NCI-H345 treated with DMSO at 0.1 percent for 48 hours (cell line): ENCODE results near the gene SERPINA5.

Source experiments
- DNase-seq: peaks from one replicate; lab custom pipeline; 2025; ENCODE audit not compliant: unreplicated experiment; lab: John Stamatoyannopoulos, UW

Gene SERPINA5

DNA sequence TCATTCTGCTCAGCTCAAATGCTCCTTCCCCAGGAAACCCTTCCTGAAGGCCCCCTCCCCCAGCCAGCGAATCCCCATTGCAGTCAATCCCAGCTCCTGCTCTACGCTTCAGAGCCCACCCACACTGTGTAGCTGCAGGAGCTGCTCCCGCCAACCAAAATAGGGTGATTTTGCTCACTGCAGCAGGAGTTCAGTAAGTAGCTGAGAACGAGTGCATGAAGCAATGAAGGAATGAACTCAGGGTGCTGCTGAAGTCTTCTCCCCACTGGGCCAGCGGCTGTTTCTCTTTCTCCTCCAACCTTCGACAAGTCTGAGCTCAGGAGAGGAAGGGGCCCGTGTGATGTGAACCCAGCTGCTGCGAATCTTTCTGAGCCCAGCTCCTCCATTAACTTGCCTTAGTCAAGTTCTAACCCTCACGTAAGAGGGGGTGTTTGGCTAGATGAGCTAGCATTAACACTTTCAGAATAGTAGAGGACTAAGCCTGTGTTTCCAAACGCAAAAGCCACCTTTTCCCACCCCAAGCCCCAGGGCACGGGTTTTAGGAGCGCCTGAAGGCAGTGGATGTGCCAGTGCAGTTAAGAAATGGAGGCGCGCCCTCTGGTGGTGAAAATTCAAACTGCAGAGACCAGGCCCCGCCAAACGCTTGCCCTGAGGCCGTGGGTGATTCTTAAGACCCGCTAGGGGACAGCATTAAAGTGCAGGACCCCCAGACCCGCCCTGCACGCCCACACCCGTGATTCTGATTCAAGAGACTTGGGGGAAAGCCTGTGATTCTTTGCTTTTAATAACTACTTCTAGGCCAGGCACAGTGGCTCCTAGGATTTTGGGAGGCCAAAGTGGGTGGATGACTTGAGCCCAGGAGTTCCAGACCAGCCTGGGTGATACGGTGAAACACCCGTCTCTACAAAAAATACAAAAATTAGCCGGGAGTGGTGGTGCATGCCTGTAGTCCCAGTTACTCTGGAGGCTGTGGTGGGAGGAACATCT is 31.9 kb upstream of the SERPINA5 start:
- peak; percentile 10 for DNase-seq

DNA sequence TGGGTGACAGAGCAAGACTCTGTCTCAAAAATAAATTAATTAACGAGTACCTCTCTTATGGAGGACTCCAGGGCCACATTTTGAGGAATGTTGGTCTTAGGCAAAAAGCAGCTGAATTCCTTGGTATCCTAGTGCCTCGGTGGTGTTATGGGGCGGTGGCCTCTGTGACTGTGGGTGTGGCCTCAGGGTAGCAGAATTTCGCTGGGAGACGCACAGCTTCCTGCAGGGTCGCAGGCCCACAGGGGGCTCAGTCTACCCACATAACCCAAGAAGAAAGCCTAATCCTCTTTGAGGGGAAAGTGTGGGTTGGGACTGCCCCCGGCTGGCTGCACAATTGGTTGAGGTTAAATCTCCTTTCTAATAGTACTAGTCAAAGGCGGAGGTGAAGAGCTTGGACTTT is 31.2 kb upstream of the SERPINA5 start:
- no peak for DNase-seq

DNA sequence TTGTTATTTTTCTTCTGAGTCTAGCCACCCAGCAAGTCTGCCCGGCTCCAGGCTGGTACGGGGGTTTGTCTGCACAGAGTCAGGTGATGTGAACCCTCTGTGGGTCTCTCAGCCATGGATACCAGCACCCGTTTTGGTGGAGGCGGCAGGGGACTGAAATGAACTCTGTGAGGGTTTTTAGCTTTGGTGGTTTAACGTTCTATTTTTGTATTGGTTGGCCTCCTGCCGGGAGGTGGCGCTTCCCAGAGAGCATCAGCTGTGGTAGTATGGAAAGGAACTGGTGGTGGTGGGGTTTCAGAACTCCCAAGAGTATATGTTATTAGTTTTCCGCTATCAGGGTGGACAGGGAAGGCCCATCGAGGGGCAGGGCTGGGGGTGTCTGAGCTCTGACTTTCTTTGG is 25.2 kb upstream of the SERPINA5 start:
- no peak for DNase-seq

DNA sequence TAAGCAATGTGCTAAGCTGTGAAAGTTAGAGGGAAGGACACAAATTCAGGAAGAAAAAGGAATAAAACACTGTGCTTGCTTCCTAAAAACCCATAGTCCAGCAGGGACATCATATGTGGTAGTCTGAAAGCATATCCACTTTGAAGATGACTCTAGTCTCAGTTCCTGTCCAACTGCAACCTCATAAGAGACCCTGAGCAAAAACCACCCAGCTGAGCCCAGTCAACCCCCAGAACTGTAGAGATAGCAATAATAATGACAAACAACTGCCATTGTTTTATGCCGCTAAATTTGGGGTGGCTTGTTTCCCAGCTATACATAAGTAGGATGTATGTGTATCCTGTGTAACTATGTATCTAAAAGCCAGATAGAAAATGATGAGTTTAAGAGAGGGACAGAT is 23.9 kb upstream of the SERPINA5 start:
- DNase-seq, result no peak

DNA sequence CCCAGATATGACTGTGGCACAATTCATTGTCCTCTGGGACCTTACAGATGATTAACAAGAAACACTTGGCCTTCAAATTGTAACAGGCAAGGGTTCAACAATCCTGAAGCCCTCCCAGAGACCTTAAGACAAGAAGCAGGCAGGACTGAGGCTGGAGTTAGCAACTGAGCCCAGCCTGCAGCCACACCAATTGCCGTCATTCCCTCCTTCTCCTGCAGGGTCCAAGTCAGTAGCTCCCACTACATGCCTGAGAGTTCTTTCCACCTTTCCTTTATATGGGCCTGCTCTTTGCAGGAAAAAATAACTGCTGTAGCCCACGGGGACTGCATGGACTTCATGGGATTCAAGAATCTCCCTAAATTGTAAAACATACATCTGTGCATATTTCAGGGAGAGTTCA is 22.4 kb upstream of the SERPINA5 start:
- no peak for DNase-seq

GRCh38 chr14:94559638-94560290 is 21.5 kb upstream of the SERPINA5 start:
- no peak for DNase-seq

GRCh38 chr14:94560291-94560665 is 20.9 kb upstream of the SERPINA5 start:
- DNase-seq, result no peak

DNA sequence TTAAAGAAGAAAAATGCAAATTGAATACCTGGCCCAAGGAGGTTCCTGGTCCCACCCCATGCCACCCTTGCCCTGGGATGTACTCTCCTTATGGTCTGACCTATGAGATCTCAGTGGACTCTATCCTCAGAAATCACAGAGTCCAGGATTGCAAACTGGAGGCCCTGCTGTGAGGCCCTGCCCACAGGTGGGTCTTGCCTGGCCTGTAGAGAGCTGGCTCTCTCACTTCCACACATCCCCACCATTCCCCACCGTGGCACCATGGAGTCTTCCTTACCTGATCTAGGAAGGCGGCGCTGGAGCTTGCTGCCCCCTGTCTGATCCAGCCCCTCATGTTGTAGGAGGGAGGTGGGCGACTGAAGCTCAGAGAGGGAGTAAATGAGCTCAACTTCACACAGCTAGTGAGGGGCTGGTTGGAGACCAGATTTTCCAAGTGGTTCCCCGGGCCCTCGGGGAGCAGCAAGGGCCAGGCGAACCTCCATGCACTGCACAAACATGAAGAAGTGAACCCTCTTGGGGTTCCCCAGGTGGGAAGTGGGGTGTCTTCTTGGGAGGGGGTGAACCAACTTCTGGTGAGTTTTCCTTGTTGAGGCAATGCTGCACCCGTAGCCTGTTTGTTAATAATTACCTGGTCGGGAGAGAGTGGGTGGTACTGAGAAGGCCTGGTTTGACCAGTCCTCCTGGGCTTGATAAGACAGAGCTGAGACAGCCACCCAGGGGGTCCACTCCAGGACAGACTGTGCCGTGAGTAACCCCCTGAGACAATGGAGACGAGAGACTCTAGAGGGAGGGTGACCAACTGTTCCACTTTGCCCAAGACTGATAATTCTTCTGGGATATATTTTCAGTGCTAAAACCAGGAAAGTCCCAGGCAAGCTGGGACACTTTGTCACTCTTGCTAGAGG is 20.2 kb upstream of the SERPINA5 start, which contains the start of gene SERPINA4:
Gene SERPINA4, plus strand, starts transcription at position 692 of the 905 bp plus-strand sequence. CDS start 2,041 bp downstream, outside the sequence.
- no peak for DNase-seq

- no peak for DNase-seq
Measured at GRCh38 chr14:94561656-94562010, 19.6 kb upstream of the SERPINA5 start.

DNA sequence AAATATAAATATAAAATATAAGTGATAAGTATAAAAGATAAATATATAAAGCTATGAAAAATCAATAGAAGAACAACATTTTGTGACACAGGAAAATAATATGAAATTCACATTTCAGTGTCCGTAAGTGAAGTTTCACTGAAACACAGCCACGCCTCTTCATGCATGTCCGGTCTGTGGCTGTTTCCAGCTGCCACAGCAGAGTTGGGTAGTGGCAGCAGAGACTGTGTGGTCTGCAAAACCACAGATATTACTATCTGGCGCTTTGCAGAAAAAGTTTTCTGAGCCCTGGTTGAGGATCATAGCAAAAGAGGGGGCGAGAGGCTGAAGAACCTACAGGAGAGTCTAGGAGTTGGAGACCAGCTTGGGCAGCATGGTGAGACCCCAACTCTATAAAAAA is 19.2 kb upstream of the SERPINA5 start:
- no peak for DNase-seq

DNA sequence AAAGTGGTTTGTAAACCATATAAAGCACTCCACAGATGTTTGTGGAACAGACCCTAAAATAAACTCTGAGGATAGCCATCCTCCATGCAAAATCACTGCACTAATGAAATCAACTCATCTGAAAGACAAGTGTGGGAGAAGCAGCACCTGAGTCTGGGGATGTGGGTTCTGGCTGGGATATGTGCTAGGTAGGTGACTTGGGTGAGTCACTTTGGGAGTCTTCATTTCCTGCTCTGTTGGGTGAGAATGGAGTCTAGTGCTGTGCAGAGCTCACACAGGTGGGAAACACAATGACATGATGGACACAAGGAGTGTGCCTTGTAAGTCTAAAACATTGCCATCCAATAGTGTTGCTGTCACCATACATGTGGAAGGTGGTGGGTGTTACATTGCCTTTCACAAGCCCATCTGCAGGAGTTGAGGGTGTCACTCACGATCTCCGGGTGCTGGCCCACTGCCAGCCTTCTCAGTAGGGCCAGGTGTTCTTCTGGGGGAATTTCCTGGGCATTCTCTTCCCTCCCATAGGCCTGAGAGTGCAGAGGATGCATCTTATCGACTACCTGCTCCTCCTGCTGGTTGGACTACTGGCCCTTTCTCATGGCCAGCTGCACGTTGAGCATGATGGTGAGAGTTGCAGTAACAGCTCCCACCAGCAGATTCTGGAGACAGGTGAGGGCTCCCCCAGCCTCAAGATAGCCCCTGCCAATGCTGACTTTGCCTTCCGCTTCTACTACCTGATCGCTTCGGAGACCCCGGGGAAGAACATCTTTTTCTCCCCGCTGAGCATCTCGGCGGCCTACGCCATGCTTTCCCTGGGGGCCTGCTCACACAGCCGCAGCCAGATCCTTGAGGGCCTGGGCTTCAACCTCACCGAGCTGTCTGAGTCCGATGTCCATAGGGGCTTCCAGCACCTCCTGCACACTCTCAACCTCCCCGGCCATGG is 18.0 kb upstream of the SERPINA5 start:
- no peak for DNase-seq

DNA sequence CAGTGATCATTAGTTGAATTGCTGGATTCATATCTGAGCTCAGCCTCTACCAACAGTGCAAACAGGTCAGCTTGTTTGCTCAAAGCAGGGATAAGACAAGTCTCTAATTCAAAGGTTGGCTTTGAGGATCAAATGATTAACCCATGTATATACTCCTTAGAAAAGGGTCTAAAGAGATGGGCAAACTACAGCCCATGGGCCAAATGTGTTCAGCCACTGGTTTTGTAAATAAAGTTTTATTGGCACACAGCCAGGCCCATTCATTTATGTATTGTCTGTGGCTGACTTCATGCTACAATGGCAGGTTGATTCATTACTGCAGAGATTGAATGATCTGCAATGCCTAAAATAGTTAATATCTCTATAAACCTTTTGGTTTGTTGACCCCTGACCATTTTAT is 16.8 kb upstream of the SERPINA5 start:
- no peak for DNase-seq

- DNase-seq, result no peak
Measured at GRCh38 chr14:94568186-94568585, 13.0 kb upstream of the SERPINA5 start.

DNA sequence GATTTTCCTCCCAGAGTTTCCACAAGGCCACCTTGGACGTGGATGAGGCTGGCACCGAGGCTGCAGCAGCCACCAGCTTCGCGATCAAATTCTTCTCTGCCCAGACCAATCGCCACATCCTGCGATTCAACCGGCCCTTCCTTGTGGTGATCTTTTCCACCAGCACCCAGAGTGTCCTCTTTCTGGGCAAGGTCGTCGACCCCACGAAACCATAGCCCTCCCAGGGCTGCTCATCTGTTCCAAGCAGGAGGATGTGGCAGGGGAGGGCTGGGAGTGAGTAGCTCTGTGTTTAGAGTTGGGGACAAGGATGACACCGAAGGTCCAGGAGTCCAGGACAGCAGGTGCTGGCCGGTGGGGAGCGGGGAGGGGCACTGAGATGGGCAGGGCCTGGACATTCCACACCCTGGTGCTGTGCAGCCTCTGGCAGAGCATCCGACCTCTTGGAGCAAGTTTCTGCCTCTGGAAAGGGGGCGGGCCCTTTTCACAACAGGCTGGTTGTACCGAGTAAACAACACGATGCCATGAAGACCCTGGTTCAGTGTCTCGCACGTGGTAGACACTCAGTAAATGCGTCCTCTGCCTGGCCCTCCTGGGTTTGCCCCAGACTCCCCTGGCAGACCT is 11.7 kb upstream of the SERPINA5 start:
- DNase-seq, result no peak

DNA sequence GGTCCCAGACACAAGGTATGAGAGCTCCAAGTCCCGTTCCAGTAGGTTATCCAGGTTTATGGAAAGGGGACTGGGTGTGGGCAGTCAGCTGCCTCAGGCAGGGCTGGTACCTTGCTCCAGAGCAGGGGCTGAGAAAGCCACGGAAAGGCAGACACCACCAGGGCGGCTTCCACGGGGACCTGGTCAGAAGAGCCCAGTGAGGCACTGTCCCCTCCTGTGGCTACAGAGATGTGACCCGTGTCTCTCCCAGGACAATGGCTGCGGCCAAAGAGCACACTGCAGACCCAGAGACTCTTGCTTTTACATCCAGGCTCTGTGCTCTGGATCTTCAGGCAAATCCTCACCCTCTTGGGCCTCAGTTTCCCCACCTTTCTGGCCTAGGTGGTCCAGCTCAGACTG is 11.2 kb upstream of the SERPINA5 start:
- no peak for DNase-seq

DNA sequence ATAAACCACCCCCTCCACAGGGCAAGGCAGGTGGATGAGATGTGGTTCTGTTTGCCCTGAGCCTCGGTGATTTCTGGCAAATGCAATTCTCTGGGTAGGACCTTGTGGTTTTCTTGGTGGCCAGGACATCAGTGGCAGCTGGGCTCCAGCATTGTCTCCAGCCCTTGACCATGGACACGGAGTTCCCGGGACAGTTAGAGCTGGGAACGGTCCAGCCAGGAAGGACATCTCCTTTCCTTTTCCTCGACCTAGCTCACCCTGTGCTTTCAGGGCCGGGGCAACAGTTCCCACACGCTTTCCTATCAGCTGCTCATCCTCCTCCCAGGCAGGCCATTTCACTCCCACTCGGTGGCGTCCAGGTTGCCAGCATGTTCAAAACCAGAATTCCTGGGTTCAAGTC is 10.8 kb upstream of the SERPINA5 start:
- no peak for DNase-seq

DNA sequence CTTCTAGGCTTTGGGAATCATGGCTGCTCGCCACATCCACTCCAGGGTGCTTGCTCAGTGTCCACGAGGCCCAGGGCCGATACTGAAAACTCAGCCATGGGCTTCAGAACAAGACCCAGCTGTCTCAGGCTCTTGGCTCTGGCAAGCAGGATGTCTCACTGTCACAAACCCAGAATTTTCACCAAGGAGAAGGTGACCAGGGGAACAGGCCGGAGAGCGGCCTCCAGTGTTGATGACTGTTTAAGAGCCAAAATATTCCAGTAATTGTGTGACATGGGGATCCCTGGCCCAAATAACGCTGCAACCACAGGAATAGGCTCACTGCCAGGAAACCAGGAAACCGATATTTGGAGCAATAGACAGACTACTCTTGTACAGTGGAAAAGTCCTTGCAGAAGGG is 9.8 kb upstream of the SERPINA5 start:
- DNase-seq, result no peak

DNA sequence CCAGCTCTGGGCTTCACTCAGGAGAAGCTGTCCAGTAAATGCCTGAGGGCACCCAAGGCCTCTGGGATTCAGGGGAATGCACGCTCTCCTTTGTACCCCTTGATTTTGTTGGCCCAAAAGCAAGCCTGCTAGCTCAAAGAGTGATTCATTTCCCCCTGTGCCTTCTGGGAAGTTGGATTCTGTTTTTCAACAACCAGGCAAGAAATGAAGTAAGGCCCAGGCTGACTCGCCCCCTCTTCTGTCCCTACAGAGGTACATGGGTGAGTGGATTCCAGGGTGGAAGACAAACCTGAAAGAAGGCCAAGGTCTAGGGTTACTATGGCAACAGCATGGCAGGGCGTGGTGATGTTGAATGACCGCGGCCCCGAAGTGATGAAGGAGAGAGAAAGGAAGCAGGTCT is 9.3 kb upstream of the SERPINA5 start:
- DNase-seq, result no peak

GRCh38 chr14:94572637-94573303 is 8.5 kb upstream of the SERPINA5 start:
- DNase-seq, result no peak
